GM12878 (cell line): Measurements from ENCODE around the gene MDGA2. TPM values are rescaled to one million over a fixed set of nuclear protein-coding genes. Genes with fewer than 3 reads are reported as not detected.

ENCODE experiments used
- ATAC-seq: fragments of 200-7000 bp; cut with Tn5 transposase; 3 replicates; pipeline ENCODE4 v1.9.1; 2020; ENCODE audit warnings: mild to moderate bottlenecking, moderate library complexity
- BruUV-seq: library from RNA; stranded (reverse); fragments of 400-500 nt; replicated peaks from 2 replicates; lab custom pipeline; 2021; lab: Mats Ljungman, UMichigan
- CTCF ChIA-PET: fragments of 300-600 bp; sonication (Branson Sonifier 250); formaldehyde crosslinking; extraction: SDS; loops from one replicate; lab custom pipeline; 2021; ENCODE audit warnings: inconsistent platforms; lab: Yijun Ruan, JAX
- POLR2A ChIA-PET: fragments of 350-600 bp; formaldehyde crosslinking; extraction: SDS; loops from one replicate; lab custom pipeline; 2021; ENCODE audit warnings: inconsistent platforms; lab: Charles Lee
- RAD21 ChIA-PET: fragments of 300-600 bp; sonication (Branson Sonifier 250); formaldehyde crosslinking; loops from one replicate; lab custom pipeline; 2023; ENCODE audit warnings: antibody characterized with exemption; ENCODE audit not compliant: unreplicated experiment; lab: Charles Lee
- SMC1A ChIA-PET: fragments of 300-600 bp; sonication (Branson Sonifier 250); formaldehyde crosslinking; loops from one replicate; lab custom pipeline; 2023; ENCODE audit not compliant: unreplicated experiment, uncharacterized antibody; lab: Charles Lee
- DNase-seq: peaks from one replicate; pipeline ENCODE4 v3.0.0-alpha.2; 2011; ENCODE audit warnings: low read depth, low spot score
- FAIRE-seq: peaks from 3 replicates; lab custom pipeline; 2011; peaks lifted over from hg19 to GRCh38; lab: Jason Lieb, UNC
- H2AFZ ChIP-seq: 2 replicates; pipeline ENCODE4 v1.6.0; 2011; ENCODE audit warnings: low read depth, low read length, control low read depth; ENCODE audit not compliant: control insufficient read depth
- H3K27ac ChIP-seq: 2 replicates; pipeline ENCODE4 v1.5.1; 2011; ENCODE audit warnings: control low read depth; ENCODE audit not compliant: control insufficient read depth, insufficient read depth
- H3K27me3 ChIP-seq, 2 experiments: replicated peaks in 1 of 2; 2 replicates each; pipeline versions ENCODE4 v1.6.0 to v1.6.1; 2011; ENCODE audit warnings: low read length in 1 of 2; ENCODE audit not compliant: control insufficient read depth in 2 of 2, insufficient read depth in 2 of 2
- H3K36me3 ChIP-seq, 2 experiments: 2 replicates each; pipeline ENCODE4 v1.5.1; 2011; ENCODE audit warnings: low read length in 1 of 2; ENCODE audit not compliant: control insufficient read depth in 2 of 2, insufficient read depth in 2 of 2
- H3K4me1 ChIP-seq: 2 replicates; pipeline ENCODE4 v1.6.1; 2011; ENCODE audit warnings: mild to moderate bottlenecking, low read length, moderate library complexity, mixed read lengths; ENCODE audit not compliant: control insufficient read depth, insufficient read depth
- H3K4me2 ChIP-seq: 2 replicates; pipeline ENCODE4 v1.6.0; 2011; ENCODE audit warnings: control low read depth; ENCODE audit not compliant: control insufficient read depth, insufficient read depth
- H3K4me3 ChIP-seq: fragments of 200-600 bp; sonication (generic); 2 replicates; pipeline ENCODE4 v1.5.1; 2016
- H3K79me2 ChIP-seq: 2 replicates; pipeline ENCODE4 v1.6.0; 2011; ENCODE audit warnings: low read length; ENCODE audit not compliant: control insufficient read depth, insufficient read depth
- H3K9ac ChIP-seq: 2 replicates; pipeline ENCODE4 v1.8.0; 2011; ENCODE audit warnings: low read length, control low read depth, mixed read lengths; ENCODE audit not compliant: control insufficient read depth, insufficient read depth
- H3K9me3 ChIP-seq: replicated peaks from 3 replicates; pipeline ENCODE4 v1.5.1; 2011; ENCODE audit warnings: mild to moderate bottlenecking, low read length; ENCODE audit not compliant: control insufficient read depth, insufficient read depth
- H4K20me1 ChIP-seq: 2 replicates; pipeline ENCODE4 v1.6.0; 2011; ENCODE audit not compliant: control insufficient read depth, insufficient read depth
- CBX3 ChIP-seq: fragments of 200-600 bp; sonication (generic); IDR thresholded peaks from 2 replicates; pipeline ENCODE4 v1.6.1; 2016; ENCODE audit warnings: low read depth, borderline replicate concordance
- ETV6 ChIP-seq, 2 experiments: fragments of 450-650 bp in 1 of 2; IDR thresholded peaks in 1 of 2; conservative IDR thresholded peaks in 1 of 2; 2 replicates each; pipeline ENCODE4 v1.6.1; 2014; ENCODE audit warnings: antibody characterized with exemption in 1 of 2, borderline replicate concordance in 1 of 2, low read depth in 1 of 2, mild to moderate bottlenecking in 1 of 2, moderate library complexity in 1 of 2
- HDAC6 ChIP-seq: fragments of 200-600 bp; sonication (generic); IDR thresholded peaks from one replicate; pipeline ENCODE4 v1.8.0; 2017; ENCODE audit warnings: antibody characterized with exemption; ENCODE audit not compliant: unreplicated experiment
- MYC ChIP-seq: IDR thresholded peaks from 2 replicates; pipeline ENCODE4 v1.6.1; 2011; ENCODE audit warnings: mild to moderate bottlenecking, low read length, moderate library complexity, inconsistent platforms; ENCODE audit not compliant: insufficient read depth, insufficient replicate concordance, insufficient read length, severe bottlenecking
- NFXL1 ChIP-seq: fragments of 450-650 bp; IDR thresholded peaks from 2 replicates; pipeline ENCODE4 v1.6.1; 2017; ENCODE audit warnings: antibody characterized with exemption, mild to moderate bottlenecking, borderline replicate concordance
- PBX3 ChIP-seq: IDR thresholded peaks from 2 replicates; pipeline ENCODE4 v1.6.1; 2011; ENCODE audit warnings: mild to moderate bottlenecking, low read depth, low read length, moderate library complexity; ENCODE audit not compliant: insufficient replicate concordance
- RB1 ChIP-seq: fragments of 450-650 bp; formaldehyde crosslinking; IDR thresholded peaks from 2 replicates; pipeline ENCODE4 v1.6.1; 2017; ENCODE audit warnings: mild to moderate bottlenecking, borderline replicate concordance
- RELA ChIP-seq: fragments of 450-650 bp; IDR thresholded peaks from 2 replicates; pipeline ENCODE4 v1.8.0; 2014; ENCODE audit warnings: borderline replicate concordance; ENCODE audit not compliant: partially characterized antibody
- RELB ChIP-seq: fragments of 450-650 bp; IDR thresholded peaks from 2 replicates; pipeline ENCODE4 v1.6.1; 2017; ENCODE audit warnings: low read depth, mild to moderate bottlenecking, moderate library complexity
- SP1 ChIP-seq: IDR thresholded peaks from one replicate; pipeline ENCODE4 v1.6.1; 2011; ENCODE audit warnings: low read depth, low read length
- SRF ChIP-seq, 2 experiments: IDR thresholded peaks; 2 replicates each; pipeline ENCODE4 v1.6.1; 2011; ENCODE audit warnings: low read depth in 2 of 2, low read length in 2 of 2, mild to moderate bottlenecking in 1 of 2, moderate library complexity in 1 of 2
- TCF12 ChIP-seq: IDR thresholded peaks from 2 replicates; pipeline ENCODE4 v1.6.1; 2011; ENCODE audit warnings: low read depth, mild to moderate bottlenecking, low read length
- USF1 ChIP-seq: IDR thresholded peaks from 2 replicates; pipeline ENCODE4 v1.6.1; 2011; ENCODE audit warnings: borderline replicate concordance, low read depth, mild to moderate bottlenecking, moderate library complexity, mixed read lengths, low read length; ENCODE audit not compliant: insufficient read depth; ENCODE audit errors: extremely low read length
- ZBTB33 ChIP-seq: fragments of 450-650 bp; IDR thresholded peaks from 2 replicates; pipeline ENCODE4 v1.6.1; 2017; ENCODE audit warnings: mild to moderate bottlenecking
- in situ Hi-C: fragments of 300-500 bp; cut with MboI; formaldehyde crosslinking; loops from 9 replicates; pipeline ENCODE4 v1.14.3; 2018; ENCODE audit warnings: mixed read lengths
- intact Hi-C: fragments of 100-400 bp; cut with micrococcal nuclease; formaldehyde crosslinking; loops from one replicate; pipeline ENCODE4 v1.14.2; 2022; ENCODE audit not compliant: unreplicated experiment
- polyA plus RNA-seq, 11 experiments: library from polyadenylated mRNA; depleted of rRNA in 4 of 11; unstranded in 6 of 11; stranded (reverse) in 5 of 11; fragments of >200 nt; fragmentation: Nextera tagmentation in 4 of 11; fragmentation: Illumina TruSeq in 1 of 11; extraction: Ambion mirVana in 4 of 11; extraction: Trizol in 1 of 11; gene quantifications; 1 replicate in 1 of 11; 2 replicates in 10 of 11; pipeline versions ENCODE4 v1.2.1 to v1.2.3, GENCODE V29; 2011 to 2016; ENCODE audit warnings: inconsistent platforms in 2 of 11, missing spikeins in 2 of 11, low read depth in 1 of 11
- total RNA-seq, 4 experiments: library from RNA; depleted of rRNA in 3 of 4; stranded (reverse); fragments of >200 nt in 3 of 4; fragmentation: Illumina TruSeq in 1 of 4; extraction: Trizol in 1 of 4; gene quantifications; 2 replicates each; pipeline versions ENCODE4 v1.2.1 to v1.2.3, GENCODE V29; 2013 to 2021

Gene MDGA2
- total and polyA plus RNA-seq, 10 of the 15 experiments (the other 5 are each of a cell fraction or from before 2014, with no cell fraction given) = not detected

- TF ChIP-seq NFXL1 = no peak
- TF ChIP-seq MYC = no peak
- no peak for TF ChIP-seq ZBTB33
Observed at GRCh38 chr14:47154276-47154797, 521.1 kb downstream of the MDGA2 start (continued).

GRCh38 chr14:47153746-47154145 is 521.7 kb downstream of the MDGA2 start:
- Histone ChIP-seq H3K27me3 (no peaks in the 10 kb centered on the region), H3K36me3 (no peaks in the 10 kb centered on the region), H3K9me3 (no peaks in the 10 kb centered on the region), H3K4me1 (no peaks in the 10 kb centered on the region), H2AFZ (no peak overlapping the region), H4K20me1 (no peaks in the 10 kb centered on the region), H3K9ac (no peak overlapping the region), H3K4me3 (no peak overlapping the region), H3K79me2 (no peaks in the 10 kb centered on the region), H3K4me2 (no peak overlapping the region), H3K27ac (no peak overlapping the region)
- no peak for FAIRE-seq
- RAD21 ChIA-PET = no interaction called here
- POLR2A ChIA-PET = no interaction called here
- intact Hi-C loops = no loop called here
- no TSS peak for BruUV-seq
- CTCF ChIA-PET = no interaction called here
- SMC1A ChIA-PET = no interaction called here
- no peak for DNase-seq
- in situ Hi-C loops = no loop called here
- no peak for ATAC-seq
- TF ChIP-seq TCF12 (no peak), CBX3 (no peak), RELA (no peak), PBX3 (no peak), ZBTB33 (no peak), USF1 (no peak), SP1 (no peak), RELB (no peak), SRF (IDR thresholded peaks at IDR 0.05; ENCODE audit: low read depth in 2 of 2, low read length in 2 of 2) (no peak), RB1 (no peak), HDAC6 (no peak), ETV6 (conservative IDR thresholded peaks at IDR 0.05 in 1 of 2, IDR thresholded peaks at IDR 0.05 in 1 of 2; ENCODE audit: borderline replicate concordance in 1 of 2, low read depth in 1 of 2) (no peak)
